Measurements from ENCODE around the gene EFCAB5. TPM values are rescaled to one million over a fixed set of nuclear protein-coding genes. Genes with fewer than 3 reads are reported as not detected.
"Not testable (repeated sequence)": the region's sequence is repeated elsewhere in the genome, so short reads cannot be mapped to it uniquely, and the experiment has no call there.

Gene EFCAB5
- total RNA-seq, 1 donor from 2014 or later = 0.29 TPM

- no peaks in the 10 kb centered on the region for H3K9me3 Mint-ChIP-seq
- no peak overlapping the region for H3K4me3 Mint-ChIP-seq
- no peak for TF ChIP-seq CTCF (conservative IDR thresholded peaks at IDR 0.05)
- no peaks in the 10 kb centered on the region for H3K4me1 Mint-ChIP-seq (ENCODE audit: unreplicated experiment)
- H3K36me3 Mint-ChIP-seq = no peaks in the 10 kb centered on the region
- H3K27ac Mint-ChIP-seq = no peak overlapping the region
- peaks cover 29% of the 10 kb centered on the region for H3K27me3 Mint-ChIP-seq
- no peak for DNase-seq (ENCODE audit: extremely low spot score, unreplicated experiment)
Measured at GRCh38 chr17:30086896-30087295, 145.5 kb downstream of the EFCAB5 start.

GRCh38 chr17:30087431-30087830 is 146.0 kb downstream of the EFCAB5 start:
- not testable (repeated sequence) for H3K36me3 Mint-ChIP-seq; DNase-seq (ENCODE audit: extremely low spot score, unreplicated experiment); H3K4me1 Mint-ChIP-seq (ENCODE audit: unreplicated experiment); H3K4me3 Mint-ChIP-seq; H3K27ac Mint-ChIP-seq; H3K9me3 Mint-ChIP-seq
- peaks cover 30% of the 10 kb centered on the region for H3K27me3 Mint-ChIP-seq

GRCh38 chr17:30091121-30091670 is 149.8 kb downstream of the EFCAB5 start:
- TF ChIP-seq CTCF (conservative IDR thresholded peaks at IDR 0.05) = no peak
- peaks cover 42% of the 10 kb centered on the region for H3K27me3 Mint-ChIP-seq
- H3K4me3 Mint-ChIP-seq = no peak overlapping the region
- no peak overlapping the region for H3K27ac Mint-ChIP-seq
- H3K36me3 Mint-ChIP-seq = no peaks in the 10 kb centered on the region
- H3K9me3 Mint-ChIP-seq = no peaks in the 10 kb centered on the region
- H3K4me1 Mint-ChIP-seq (ENCODE audit: unreplicated experiment) = no peaks in the 10 kb centered on the region
- DNase-seq (ENCODE audit: extremely low spot score, unreplicated experiment) = no peak

- Mint-ChIP-seq H3K4me3 (no peak overlapping the region), H3K9me3 (no peaks in the 10 kb centered on the region), H3K4me1 (ENCODE audit: unreplicated experiment) (no peaks in the 10 kb centered on the region), H3K27ac (no peak overlapping the region), H3K27me3 (peaks cover 42% of the 10 kb centered on the region), H3K36me3 (no peaks in the 10 kb centered on the region)
- TF ChIP-seq CTCF (conservative IDR thresholded peaks at IDR 0.05) = no peak
- DNase-seq (ENCODE audit: extremely low spot score, unreplicated experiment) = no peak
Measured at GRCh38 chr17:30091771-30092170, 150.3 kb downstream of the EFCAB5 start.

- no peaks in the 10 kb centered on the region for H3K4me1 Mint-ChIP-seq (ENCODE audit: unreplicated experiment)
- TF ChIP-seq CTCF (conservative IDR thresholded peaks at IDR 0.05) = no peak
- H3K27ac Mint-ChIP-seq = no peak overlapping the region
- H3K9me3 Mint-ChIP-seq = no peaks in the 10 kb centered on the region
- no peak for DNase-seq (ENCODE audit: extremely low spot score, unreplicated experiment)
- no peak overlapping the region for H3K4me3 Mint-ChIP-seq
- peaks cover 42% of the 10 kb centered on the region for H3K27me3 Mint-ChIP-seq
- no peaks in the 10 kb centered on the region for H3K36me3 Mint-ChIP-seq
Measured at GRCh38 chr17:30092886-30093285, 151.5 kb downstream of the EFCAB5 start.

- Mint-ChIP-seq H3K4me1 (ENCODE audit: unreplicated experiment) (no peaks in the 10 kb centered on the region), H3K9me3 (no peaks in the 10 kb centered on the region), H3K27ac (no peak overlapping the region), H3K27me3 (peaks cover 44% of the 10 kb centered on the region), H3K4me3 (no peak overlapping the region), H3K36me3 (no peaks in the 10 kb centered on the region)
- no peak for DNase-seq (ENCODE audit: extremely low spot score, unreplicated experiment)
- peak; percentile 90 for TF ChIP-seq CTCF (conservative IDR thresholded peaks at IDR 0.05)
Measured at GRCh38 chr17:30093463-30094147, 152.2 kb downstream of the EFCAB5 start.

All from type B pancreatic cell (in vitro differentiated cells).